Measurements from ENCODE around the gene EME1.

Gene EME1

DNA sequence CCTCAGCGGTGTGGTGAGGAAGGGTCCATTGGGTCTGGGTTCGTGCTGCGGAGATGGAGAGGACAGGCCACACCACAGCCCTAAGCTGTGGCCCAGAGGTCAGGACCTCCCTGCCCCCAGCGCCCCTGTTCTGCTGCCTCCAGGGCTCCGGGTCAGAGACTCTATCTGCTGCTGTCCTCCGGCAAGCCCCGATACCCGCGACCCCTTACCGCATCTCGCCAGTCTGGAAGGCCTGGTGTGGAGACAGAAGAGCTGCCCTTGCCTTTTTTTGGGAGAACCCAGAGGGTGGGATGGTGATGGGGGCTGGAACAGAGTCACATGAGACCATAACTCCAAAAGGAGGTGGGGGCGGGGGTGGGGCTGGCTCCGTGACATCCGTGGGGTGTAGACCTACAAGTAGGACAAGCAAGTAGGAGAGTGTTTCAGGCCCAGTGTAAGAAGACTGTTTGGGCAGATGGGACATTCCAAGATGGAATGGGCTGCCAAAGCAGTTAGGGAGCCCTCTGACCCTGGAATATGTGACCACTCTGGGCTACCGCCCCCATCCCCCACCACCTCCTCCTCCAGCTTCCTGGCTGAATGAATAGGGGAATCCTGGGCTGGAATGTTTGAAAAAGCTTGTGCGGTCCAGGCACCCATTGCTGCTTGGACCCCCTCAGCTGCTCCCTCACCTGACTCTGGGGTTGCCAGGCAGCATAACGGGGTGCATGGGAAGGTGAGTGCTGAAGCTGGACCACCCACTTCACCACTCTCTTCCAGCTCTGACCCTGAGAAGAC lies 25.7 kb upstream of the EME1 start:
- Histone ChIP-seq H3K9me3 (ENCODE audit: insufficient read depth, low read length, severe bottlenecking) (no peaks in the 10 kb centered on the region), H2AFZ (ENCODE audit: low read depth, low read length) (no peak overlapping the region), H3K9ac (ENCODE audit: low read depth, low read length) (peak overlapping the region; percentile 90), H3K27ac (ENCODE audit: low read length) (peak overlapping the region; percentile 91), H3K79me2 (ENCODE audit: insufficient read depth, low read length) (peaks cover 51% of the 10 kb centered on the region), H3K27me3 (ENCODE audit: insufficient read depth, low read length, poor library complexity) (no peaks in the 10 kb centered on the region), H4K20me1 (ENCODE audit: insufficient read depth, low read length) (peaks cover 23% of the 10 kb centered on the region; the same call in 1 of the 2 replicates), H3K36me3 (ENCODE audit: insufficient read depth, low read length) (peaks cover 5% of the 10 kb centered on the region; the same call in 1 of the 2 replicates), H3K4me1 (ENCODE audit: insufficient read depth, low read length) (peaks cover 24% of the 10 kb centered on the region), H3K4me3 (ENCODE audit: low read depth in 1 of 2, low read length in 2 of 2) (peak overlapping the region; percentile 63 to 90; a peak in 3 of 4 replicates), H3K4me2 (ENCODE audit: insufficient read depth, low read length) (peak overlapping the region; percentile 99)
- no peak for DNase-seq
- ATAC-seq (ENCODE audit: insufficient read depth, low read depth), result no peak
- TF ChIP-seq EZH2 (IDR thresholded peaks at IDR 0.05; ENCODE audit: borderline replicate concordance, low read depth, low read length, severe bottlenecking), result no peak
- TF ChIP-seq, protein P1, sequence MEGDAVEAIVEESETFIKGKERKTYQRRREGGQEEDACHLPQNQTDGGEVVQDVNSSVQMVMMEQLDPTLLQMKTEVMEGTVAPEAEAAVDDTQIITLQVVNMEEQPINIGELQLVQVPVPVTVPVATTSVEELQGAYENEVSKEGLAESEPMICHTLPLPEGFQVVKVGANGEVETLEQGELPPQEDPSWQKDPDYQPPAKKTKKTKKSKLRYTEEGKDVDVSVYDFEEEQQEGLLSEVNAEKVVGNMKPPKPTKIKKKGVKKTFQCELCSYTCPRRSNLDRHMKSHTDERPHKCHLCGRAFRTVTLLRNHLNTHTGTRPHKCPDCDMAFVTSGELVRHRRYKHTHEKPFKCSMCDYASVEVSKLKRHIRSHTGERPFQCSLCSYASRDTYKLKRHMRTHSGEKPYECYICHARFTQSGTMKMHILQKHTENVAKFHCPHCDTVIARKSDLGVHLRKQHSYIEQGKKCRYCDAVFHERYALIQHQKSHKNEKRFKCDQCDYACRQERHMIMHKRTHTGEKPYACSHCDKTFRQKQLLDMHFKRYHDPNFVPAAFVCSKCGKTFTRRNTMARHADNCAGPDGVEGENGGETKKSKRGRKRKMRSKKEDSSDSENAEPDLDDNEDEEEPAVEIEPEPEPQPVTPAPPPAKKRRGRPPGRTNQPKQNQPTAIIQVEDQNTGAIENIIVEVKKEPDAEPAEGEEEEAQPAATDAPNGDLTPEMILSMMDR (IDR thresholded peaks at IDR 0.05; ENCODE audit: borderline replicate concordance, extremely low read depth, low read length, poor library complexity, severe bottlenecking), result no peak

DNA sequence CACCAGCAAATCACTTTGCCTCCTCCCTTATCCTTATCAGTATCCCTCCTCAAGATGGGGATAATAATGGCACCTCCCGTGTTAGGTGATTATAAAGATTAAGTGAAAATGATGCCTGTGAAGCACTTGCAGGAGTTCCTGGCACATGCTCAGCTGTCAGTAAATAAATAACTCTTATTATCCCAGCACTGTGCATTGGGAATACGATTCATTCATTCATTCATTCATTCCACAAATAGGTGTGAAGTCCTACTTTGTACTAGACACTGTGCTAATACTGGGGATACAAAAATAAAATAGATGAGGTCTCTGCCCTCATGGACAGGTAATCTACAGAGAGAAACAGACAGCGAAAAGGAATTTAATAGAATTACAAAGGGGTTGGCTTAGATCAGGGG lies 25.1 kb upstream of the EME1 start:
- Histone ChIP-seq H3K9me3 (ENCODE audit: insufficient read depth, low read length, severe bottlenecking) (no peaks in the 10 kb centered on the region), H3K27ac (ENCODE audit: low read length) (no peak overlapping the region), H3K4me1 (ENCODE audit: insufficient read depth, low read length) (peaks cover 24% of the 10 kb centered on the region), H4K20me1 (ENCODE audit: insufficient read depth, low read length) (peaks cover 26% of the 10 kb centered on the region; the same call in 1 of the 2 replicates), H2AFZ (ENCODE audit: low read depth, low read length) (no peak overlapping the region), H3K79me2 (ENCODE audit: insufficient read depth, low read length) (peaks cover 56% of the 10 kb centered on the region), H3K4me2 (ENCODE audit: insufficient read depth, low read length) (peak overlapping the region; percentile 99), H3K4me3 (ENCODE audit: low read depth in 1 of 2, low read length in 2 of 2) (peak overlapping the region in 1 of 2 experiments; percentile 90; a peak in 1 of 4 replicates), H3K9ac (ENCODE audit: low read depth, low read length) (no peak overlapping the region), H3K36me3 (ENCODE audit: insufficient read depth, low read length) (peaks cover 11% of the 10 kb centered on the region), H3K27me3 (ENCODE audit: insufficient read depth, low read length, poor library complexity) (no peaks in the 10 kb centered on the region)
- ATAC-seq (ENCODE audit: insufficient read depth, low read depth), result no peak
- no peak for DNase-seq
- TF ChIP-seq, protein P1 (IDR thresholded peaks at IDR 0.05; ENCODE audit: borderline replicate concordance, extremely low read depth, low read length, poor library complexity, severe bottlenecking), result no peak
- TF ChIP-seq EZH2 (IDR thresholded peaks at IDR 0.05; ENCODE audit: borderline replicate concordance, low read depth, low read length, severe bottlenecking), result no peak

DNA sequence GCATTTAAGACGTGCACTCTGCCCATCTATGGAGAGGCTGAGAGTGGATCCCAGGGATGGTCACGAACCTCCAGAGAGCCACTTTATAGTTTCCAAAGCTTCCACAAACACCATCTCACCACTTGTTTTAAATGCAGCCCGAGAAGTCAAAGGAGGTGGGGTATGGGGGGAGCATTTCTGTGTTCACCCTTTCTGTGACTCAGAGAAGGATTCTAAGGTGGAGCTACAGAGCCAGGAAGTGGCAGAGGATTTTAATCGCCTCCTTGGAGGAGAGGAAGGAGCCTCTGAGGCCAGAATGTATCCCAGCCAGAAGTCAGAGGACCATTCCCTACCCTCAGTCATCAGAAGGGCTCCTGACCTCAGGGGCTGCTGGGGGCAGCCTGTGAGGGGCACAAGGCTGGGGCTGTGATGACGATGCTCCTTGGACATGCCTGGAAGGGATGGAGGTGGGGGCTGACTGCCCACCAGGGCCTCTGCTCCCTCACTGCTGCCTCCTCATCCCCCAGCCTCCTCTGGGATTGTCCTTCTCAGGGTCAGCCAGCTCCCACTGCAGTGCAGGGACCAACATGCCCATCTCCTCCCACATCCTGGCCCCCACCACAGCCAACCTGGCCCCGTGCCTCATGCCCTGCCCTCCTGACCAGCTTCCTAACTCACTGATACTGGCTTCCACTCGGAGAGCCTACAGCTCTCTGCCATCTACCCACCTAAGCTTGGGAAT lies 24.3 kb upstream of the EME1 start:
- Histone ChIP-seq H3K4me2 (ENCODE audit: insufficient read depth, low read length) (no peak overlapping the region), H3K4me3 (ENCODE audit: low read depth in 1 of 2, low read length in 2 of 2) (no peak overlapping the region), H3K9ac (ENCODE audit: low read depth, low read length) (no peak overlapping the region), H3K79me2 (ENCODE audit: insufficient read depth, low read length) (peaks cover 56% of the 10 kb centered on the region), H3K4me1 (ENCODE audit: insufficient read depth, low read length) (peaks cover 24% of the 10 kb centered on the region), H3K27me3 (ENCODE audit: insufficient read depth, low read length, poor library complexity) (no peaks in the 10 kb centered on the region), H3K9me3 (ENCODE audit: insufficient read depth, low read length, severe bottlenecking) (no peaks in the 10 kb centered on the region), H4K20me1 (ENCODE audit: insufficient read depth, low read length) (peaks cover 32% of the 10 kb centered on the region; the same call in 1 of the 2 replicates), H2AFZ (ENCODE audit: low read depth, low read length) (no peak overlapping the region), H3K36me3 (ENCODE audit: insufficient read depth, low read length) (peaks cover 18% of the 10 kb centered on the region), H3K27ac (ENCODE audit: low read length) (no peak overlapping the region)
- no peak for TF ChIP-seq EZH2 (IDR thresholded peaks at IDR 0.05; ENCODE audit: borderline replicate concordance, low read depth, low read length, severe bottlenecking)
- TF ChIP-seq, protein P1 (IDR thresholded peaks at IDR 0.05; ENCODE audit: borderline replicate concordance, extremely low read depth, low read length, poor library complexity, severe bottlenecking), result no peak
- no peak for ATAC-seq (ENCODE audit: insufficient read depth, low read depth)
- no peak for DNase-seq

Data from DND-41 (cell line).